Spleen (tissue), 11 donors: ENCODE measurements around the gene SLC25A1. TPM values are rescaled to one million over a fixed set of nuclear protein-coding genes. Genes with fewer than 3 reads are reported as not detected.
A peak's percentile ranks its signal among the peaks of the same experiment; 100 is the strongest.

Source experiments
- DNase-seq: peaks from one replicate; pipeline ENCODE4 v3.0.0-alpha.2; 2020
- H3K27ac ChIP-seq, 8 donors: fragments of 200-600 bp; sonication (generic) in 7 of 8; 1 replicate in 4 of 8; 2 replicates in 4 of 8; pipeline versions ENCODE4 v1.5.0 to v1.8.0; 2016 to 2021; ENCODE audit warnings: inconsistent platforms in 4 of 8, mild to moderate bottlenecking in 4 of 8, moderate library complexity in 1 of 8
- H3K27me3 ChIP-seq, 7 donors: fragments of 200-600 bp; sonication (generic) in 6 of 7; replicated peaks in 1 of 7; 1 replicate in 4 of 7; 2 replicates in 3 of 7; pipeline versions ENCODE4 v1.5.0 to v1.8.0; 2016 to 2021; ENCODE audit warnings: inconsistent platforms in 3 of 7, mild to moderate bottlenecking in 1 of 7
- H3K36me3 ChIP-seq, 6 donors: fragments of 200-600 bp; sonication (generic) in 5 of 6; 1 replicate in 4 of 6; 2 replicates in 2 of 6; pipeline versions ENCODE4 v1.5.0 to v1.8.0; 2016 to 2021; ENCODE audit warnings: inconsistent platforms in 2 of 6
- H3K4me1 ChIP-seq, 6 donors: fragments of 200-600 bp; sonication (generic) in 5 of 6; 1 replicate in 3 of 6; 2 replicates in 3 of 6; pipeline versions ENCODE4 v1.5.0 to v1.8.0; 2016 to 2021; ENCODE audit warnings: inconsistent platforms in 3 of 6
- H3K4me3 ChIP-seq, 8 donors: fragments of 200-600 bp; sonication (generic) in 7 of 8; 1 replicate in 4 of 8; 2 replicates in 4 of 8; pipeline versions ENCODE4 v1.5.0 to v1.8.0; 2016 to 2021; ENCODE audit warnings: inconsistent platforms in 4 of 8, mild to moderate bottlenecking in 4 of 8, moderate library complexity in 2 of 8
- H3K9me3 ChIP-seq, 8 donors: fragments of 200-600 bp; sonication (generic) in 7 of 8; 1 replicate in 4 of 8; 2 replicates in 4 of 8; pipeline versions ENCODE4 v1.5.0 to v1.8.0; 2016 to 2021; ENCODE audit warnings: inconsistent platforms in 4 of 8
- CTCF ChIP-seq, 11 experiments: fragments of 200-600 bp in 7 of 11; fragments of 450-650 bp in 4 of 11; sonication (generic) in 4 of 11; IDR thresholded peaks in 8 of 11; conservative IDR thresholded peaks in 3 of 11; 1 replicate in 7 of 11; 2 replicates in 4 of 11; pipeline versions ENCODE4 v1.4.0 to v1.8.0; 2016 to 2021; ENCODE audit warnings: antibody characterized with exemption in 11 of 11, inconsistent platforms in 4 of 11, mild to moderate bottlenecking in 1 of 11
- POLR2A ChIP-seq, 3 donors: fragments of 450-650 bp; IDR thresholded peaks; one replicate each; pipeline ENCODE4 v1.5.1; 2017; ENCODE audit warnings: antibody characterized with exemption in 3 of 3, mild to moderate bottlenecking in 1 of 3
- POLR2AphosphoS5 ChIP-seq, 3 donors: sonication (generic); formaldehyde crosslinking; IDR thresholded peaks; one replicate each; pipeline ENCODE4 v1.5.1; 2017; ENCODE audit warnings: antibody characterized with exemption in 3 of 3
- WGBS, 5 donors: extraction: QIAGEN DNeasy Blood & Tissue Kit in 3 of 5; methylation state at CpG; one replicate each; pipeline versions ENCODE4 v1.1.5 to v1.1.7; 2013 to 2018; 5-methylcytosine and 5-hydroxymethylcytosine counted together
- intact Hi-C: fragments of 100-400 bp; cut with DNase I; formaldehyde crosslinking; loops from one replicate; pipeline ENCODE4 v1.15.0; 2023; ENCODE audit warnings: low total_unique reads
- polyA plus RNA-seq, 3 donors: library from polyadenylated mRNA; stranded (reverse); fragments of 200-250 nt; gene quantifications; one replicate each; pipeline ENCODE4 v1.2.1, GENCODE V29; 2013
- total RNA-seq, 7 donors: library from RNA; depleted of rRNA in 3 of 7; stranded (reverse); fragments of >200 nt in 3 of 7; fragmentation: NEBNext Ultra II Directional in 4 of 7; extraction: Animal tissue kit (Norgen Biotek cat#: 25700) in 4 of 7; gene quantifications; one replicate each; pipeline versions ENCODE4 v1.1.0 to v1.2.1, GENCODE V29; 2016 to 2021
- donor health status: healthy with polysubstance abuse.
- donor health status: DM: no; HTN: no; CAD: no; lungs with moderate emphysema.
- donor health status: DM: no; HTN: no; CAD: no.
- donor health status: Bipolar disorder and iron deficiency.
- donor health status: healthy.
- donor health status: DM: no; HTN: no; CAD: no.
- donor health status: DM: yes; HTN: yes; CAD: no.

SLC25A1 gene
- total and polyA plus RNA-seq, 10 donors = 23.5 to 59.7 (median 35.9) TPM

DNA sequence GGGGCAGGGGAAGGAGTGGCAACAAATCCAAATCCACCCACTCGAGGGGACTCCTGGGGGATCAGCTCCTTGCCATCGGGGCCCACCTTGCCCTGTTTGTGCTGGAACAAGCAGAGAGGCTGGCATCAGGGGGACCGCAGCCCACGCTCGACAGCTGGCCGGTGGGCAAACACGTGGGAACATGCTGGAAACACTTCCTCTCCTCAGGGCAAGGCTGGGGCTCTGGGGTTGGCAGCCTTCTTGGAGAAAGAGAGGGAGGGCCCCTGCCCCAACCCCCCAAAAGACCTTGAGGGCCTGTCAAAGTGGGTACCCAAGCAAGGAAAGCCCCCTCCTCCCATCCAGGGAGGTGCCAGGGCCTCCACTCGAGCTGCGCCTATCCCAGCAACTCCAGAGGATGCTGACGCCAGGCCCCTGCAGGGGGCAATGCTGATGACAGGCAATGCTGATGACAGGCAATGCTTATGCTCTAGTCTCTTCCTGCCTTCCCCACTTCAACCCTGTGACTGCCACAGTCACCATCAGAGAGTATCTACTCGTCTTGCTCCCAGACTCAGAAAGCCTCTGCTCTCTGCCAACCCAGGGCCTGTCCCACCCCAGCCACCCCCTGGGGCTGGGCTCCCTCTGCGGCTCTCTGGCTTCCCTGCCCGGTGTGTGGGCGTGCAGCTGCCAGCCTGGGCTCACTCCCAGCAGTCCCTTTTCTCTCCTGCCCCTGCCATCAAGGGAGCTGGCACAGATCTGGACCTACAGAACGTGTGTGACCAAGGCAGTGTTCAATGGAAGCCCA is 40.1 kb downstream of the SLC25A1 start:
- Histone ChIP-seq H3K36me3 (peaks cover 0 to 95% (median 93%) of the 10 kb centered on the region in 6 donors), H3K4me3 (no peak overlapping the region), H3K27me3 (no peaks in the 10 kb centered on the region), H3K9me3 (no peaks in the 10 kb centered on the region), H3K4me1 (peaks cover 3 to 12% (median 9%) of the 10 kb centered on the region in 6 donors), H3K27ac (no peak overlapping the region)
- 89 to 96% (median 94%) methylated on average over 12 to 15 of the region's 15 CpGs for WGBS, 5 donors
- intact Hi-C loops = no loop called here
- DNase-seq = peak; percentile 55
- TF ChIP-seq POLR2A (IDR thresholded peaks at IDR 0.05) (no peak), POLR2AphosphoS5 (IDR thresholded peaks at IDR 0.05) (peak in 1 of 3 donors; percentile 18)

DNA sequence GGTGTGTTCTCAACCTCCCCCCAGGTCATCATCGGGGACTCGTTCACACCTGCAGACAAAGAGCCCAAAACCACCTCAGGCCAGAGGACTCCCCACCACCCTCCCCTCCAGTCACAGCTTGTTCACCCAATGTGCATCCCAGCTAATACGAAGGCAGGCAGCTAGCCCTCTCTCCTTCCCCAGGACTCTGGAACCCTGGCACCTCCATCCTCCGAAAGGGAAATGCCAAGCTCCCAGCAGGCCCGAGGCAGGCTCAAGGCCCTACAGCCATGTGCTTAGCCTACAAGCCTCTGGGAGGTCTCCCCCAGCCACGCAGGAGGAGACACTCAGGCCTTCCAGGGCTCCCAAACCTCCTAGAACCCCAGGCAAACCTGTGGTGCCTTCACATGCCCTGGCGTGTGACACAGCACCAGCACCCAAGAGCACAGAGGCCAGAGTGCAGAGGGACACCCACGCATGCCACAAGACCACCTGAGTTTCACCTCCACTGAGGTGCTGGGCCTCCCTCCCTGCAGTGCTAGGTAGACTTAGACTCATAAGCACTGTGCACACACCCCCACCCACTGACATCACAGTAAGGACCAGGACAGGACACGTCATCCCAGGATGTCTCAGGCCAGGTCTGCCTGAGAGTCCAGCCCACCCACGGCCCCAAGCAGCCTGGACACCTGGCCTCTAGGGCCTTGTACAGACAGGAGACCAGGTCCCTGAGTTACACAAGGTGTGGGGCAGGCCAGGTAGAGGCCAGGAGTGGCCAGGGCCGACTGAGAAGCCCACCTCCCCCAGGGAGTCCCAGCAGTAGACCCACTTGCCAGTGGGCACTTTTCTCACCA is 40.9 kb downstream of the SLC25A1 start:
- peaks cover 0 to 4% (median 1%) of the 10 kb centered on the region in 6 donors for H3K4me1 ChIP-seq
- intact Hi-C loops = no loop called here
- H3K4me3 ChIP-seq = no peak overlapping the region
- no peak overlapping the region for H3K27ac ChIP-seq
- no peaks in the 10 kb centered on the region for H3K9me3 ChIP-seq
- H3K27me3 ChIP-seq = no peaks in the 10 kb centered on the region
- no peak for TF ChIP-seq POLR2A (IDR thresholded peaks at IDR 0.05)
- no peak for TF ChIP-seq CTCF (IDR thresholded peaks at IDR 0.05 in 8 of 11, conservative IDR thresholded peaks at IDR 0.05 in 3 of 11)
- no peak for TF ChIP-seq POLR2AphosphoS5 (IDR thresholded peaks at IDR 0.05)
- peaks cover 0 to 100% (median 99%) of the 10 kb centered on the region in 6 donors for H3K36me3 ChIP-seq
- DNase-seq = peak; percentile 60
- WGBS, 5 donors = 89 to 97% (median 93%) methylated on average over 5 to 11 of the region's 11 CpGs

- Histone ChIP-seq H3K36me3 (peaks cover 0 to 100% (median 95%) of the 10 kb centered on the region in 6 donors), H3K9me3 (no peaks in the 10 kb centered on the region), H3K4me3 (no peak overlapping the region), H3K27me3 (no peaks in the 10 kb centered on the region), H3K27ac (no peak overlapping the region), H3K4me1 (no peaks in the 10 kb centered on the region)
- TF ChIP-seq POLR2A (IDR thresholded peaks at IDR 0.05) (no peak), POLR2AphosphoS5 (IDR thresholded peaks at IDR 0.05) (no peak), CTCF (IDR thresholded peaks at IDR 0.05 in 8 of 11, conservative IDR thresholded peaks at IDR 0.05 in 3 of 11) (no peak)
- 91 to 97% (median 93%) methylated on average over 6 to 10 of the region's 10 CpGs for WGBS, 5 donors
- DNase-seq = peak; percentile 56
- intact Hi-C loops = no loop called here
These were observed 41.6 kb downstream of the SLC25A1 start for GRCh38 chr22:19136915-19137314.

GRCh38 chr22:19134874-19135273 is 43.7 kb downstream of the SLC25A1 start:
- Histone ChIP-seq H3K36me3 (peaks cover 0 to 95% (median 76%) of the 10 kb centered on the region in 6 donors), H3K4me1 (no peaks in the 10 kb centered on the region), H3K27me3 (no peaks in the 10 kb centered on the region), H3K27ac (no peak overlapping the region), H3K4me3 (no peak overlapping the region), H3K9me3 (no peaks in the 10 kb centered on the region)
- TF ChIP-seq CTCF (IDR thresholded peaks at IDR 0.05 in 8 of 11, conservative IDR thresholded peaks at IDR 0.05 in 3 of 11) = no peak
- TF ChIP-seq POLR2AphosphoS5 (IDR thresholded peaks at IDR 0.05) = peak in 1 of 3 donors; percentile 33
- DNase-seq = peak; percentile 59
- 88 to 96% (median 91%) methylated on average over 17 to 18 of the region's 18 CpGs for WGBS, 5 donors
- intact Hi-C loops = no loop called here
